T-helper 2 cell (primary cell): ENCODE measurements around the gene MEGF8.

Experiments used
- DNase-seq, 5 experiments: peaks; one replicate each; pipeline versions ENCODE4 v3.0.0 to v3.0.0-alpha.2; 2012 to 2022

MEGF8 gene

DNA sequence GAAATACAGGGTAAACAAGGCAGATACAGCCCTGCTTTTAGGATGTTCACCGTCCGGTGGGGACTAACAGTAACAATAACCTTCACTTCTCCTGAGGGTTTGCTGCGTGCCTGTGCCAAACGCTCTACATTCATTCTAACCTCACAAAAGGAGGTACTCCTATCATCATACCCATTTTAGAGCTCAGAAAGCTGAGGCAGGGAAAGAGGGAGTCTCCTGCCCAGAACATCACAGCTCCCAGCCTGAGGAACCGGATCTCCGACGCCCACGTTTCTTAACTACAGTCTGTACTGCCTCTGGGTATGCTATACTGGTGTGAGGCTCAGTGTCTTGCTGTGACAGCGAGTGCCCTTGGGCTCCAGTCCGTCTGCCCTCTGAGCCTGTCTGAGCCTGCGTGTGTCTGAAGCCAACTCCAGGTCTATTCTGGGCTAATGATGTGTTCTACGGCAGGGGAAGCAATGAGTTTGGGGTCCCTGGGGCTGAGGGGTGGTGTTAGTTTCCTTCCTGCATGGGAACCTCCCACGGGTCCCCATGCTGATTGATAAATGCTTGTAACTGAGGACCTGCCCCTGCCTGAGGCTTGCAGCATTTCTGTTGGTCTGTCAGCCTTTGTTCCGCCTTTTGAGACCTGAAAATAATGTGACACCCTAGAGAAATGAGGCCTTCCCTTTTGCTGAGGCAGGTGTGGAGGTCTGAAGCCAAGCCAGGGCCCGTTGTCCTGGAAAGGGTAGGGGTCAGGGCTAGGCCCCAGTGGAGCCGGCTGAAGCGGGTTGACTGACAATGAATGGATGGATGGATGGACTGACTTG, 96.9 kb downstream of the MEGF8 start:
- DNase-seq: peak in 1 of 5 experiments; percentile 16

DNA sequence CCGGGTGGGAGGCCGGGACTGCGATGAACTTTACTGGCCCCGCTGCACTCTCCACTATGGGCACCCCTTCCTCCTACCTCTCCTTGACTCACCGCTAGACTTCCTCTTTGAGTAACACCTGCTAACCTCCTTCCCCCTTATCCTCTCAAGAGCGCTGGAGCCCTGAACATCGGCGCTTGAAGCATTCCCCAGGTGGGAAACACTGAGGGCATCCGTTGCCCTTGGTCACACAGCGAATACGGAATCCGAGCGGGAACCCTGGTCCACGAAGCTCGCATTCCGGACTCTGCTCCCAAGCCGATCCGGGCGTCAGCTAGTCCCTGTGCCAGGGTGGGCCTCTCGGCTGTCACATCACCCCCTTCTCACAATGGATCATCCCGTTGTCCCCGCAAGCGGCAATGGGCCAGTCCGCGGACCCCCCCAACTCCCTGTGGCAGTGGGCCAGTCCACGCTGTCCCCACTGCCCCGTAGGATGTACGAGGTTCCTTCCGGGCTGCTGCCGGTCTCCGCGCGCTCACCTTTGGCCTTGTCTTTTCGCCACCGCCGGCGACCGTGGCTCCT, 97.5 kb downstream of the MEGF8 start:
- peak in 3 of 5 experiments; percentile 27 to 62 (median 62) for DNase-seq

DNA sequence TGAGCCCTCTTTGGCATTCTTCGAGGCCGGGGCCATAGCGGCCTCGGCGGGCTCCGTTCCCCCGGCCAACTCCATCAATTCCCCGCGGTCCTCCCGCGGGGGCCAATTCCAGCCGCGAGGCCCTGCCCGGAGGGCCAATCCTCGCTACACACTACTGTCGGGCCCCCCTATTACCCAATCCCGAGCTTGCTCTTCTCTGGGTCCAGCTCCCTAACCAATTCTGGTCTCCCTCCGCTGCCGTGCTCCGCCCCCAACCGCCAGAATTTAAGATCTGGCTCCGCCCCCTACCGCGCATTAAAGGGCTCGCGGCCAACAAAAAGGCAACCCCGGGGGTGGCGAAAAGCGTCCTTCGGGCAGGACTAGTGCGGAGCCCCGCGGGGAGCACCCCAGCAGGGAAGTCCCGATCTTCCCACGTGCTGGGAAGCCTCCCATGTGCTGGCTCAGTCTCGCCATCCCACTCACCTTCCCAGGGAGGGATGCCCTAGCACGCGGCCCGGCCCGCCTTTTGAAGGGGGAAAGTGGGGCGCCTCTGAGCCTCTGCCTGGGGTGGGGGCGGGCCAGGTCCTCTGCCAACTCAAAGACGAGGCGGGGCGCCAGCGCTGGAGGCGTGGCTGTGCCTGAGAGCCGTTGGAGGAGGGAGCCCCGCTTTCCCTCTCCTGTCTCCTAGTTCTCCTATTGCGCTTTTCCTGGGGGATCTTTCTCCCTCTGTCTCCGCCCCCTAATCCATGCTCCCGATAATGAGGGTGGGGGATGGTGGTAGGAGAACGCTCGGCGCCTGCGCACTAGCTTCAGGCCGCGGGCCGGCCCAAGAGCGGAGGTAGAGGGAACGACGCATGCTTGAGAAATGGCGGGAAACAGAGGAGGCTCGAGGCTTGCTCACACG, 98.3 kb downstream of the MEGF8 start:
- DNase-seq: peak; percentile 79 to 95 (median 89)

DNA sequence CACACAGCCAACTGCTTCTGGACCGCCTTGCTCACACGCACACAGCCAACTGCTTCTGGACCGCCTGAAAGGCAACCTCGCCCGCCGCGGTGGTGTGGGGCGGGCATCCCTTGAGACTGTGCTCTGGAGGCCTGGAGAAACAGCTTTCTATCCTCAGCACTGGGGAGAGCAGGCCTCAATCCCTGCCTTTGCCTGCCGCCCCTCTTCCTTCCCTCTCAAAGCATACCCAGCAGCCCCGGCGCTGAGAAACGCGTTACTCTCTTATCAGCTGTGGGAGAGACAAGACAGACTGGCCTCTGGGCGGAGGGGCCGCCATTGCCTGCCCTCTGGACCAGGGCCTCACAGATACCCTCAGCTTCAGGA, 98.9 kb downstream of the MEGF8 start:
- DNase-seq: no peak

DNA sequence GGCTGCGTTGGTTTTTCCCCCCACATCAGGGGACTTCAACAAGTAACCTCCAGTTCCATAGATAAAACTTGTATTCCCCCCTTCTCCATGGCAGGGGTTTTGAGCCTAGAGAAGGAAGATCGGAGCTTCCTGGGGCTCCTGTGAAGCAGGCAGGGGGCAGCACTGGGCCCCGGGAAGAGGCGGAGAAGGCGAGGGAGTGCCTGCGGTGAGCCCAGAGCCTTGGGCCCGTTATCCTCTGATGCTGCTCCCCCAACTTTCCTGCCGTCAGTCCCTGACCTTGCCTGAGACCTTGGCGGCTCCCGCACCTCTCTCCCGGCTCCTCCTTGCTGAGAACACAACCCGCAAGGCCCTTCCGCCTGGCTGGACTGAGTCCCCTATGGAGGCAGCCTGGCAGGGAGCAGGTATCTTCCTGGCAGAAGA, 99.3 kb downstream of the MEGF8 start:
- no peak for DNase-seq

DNA sequence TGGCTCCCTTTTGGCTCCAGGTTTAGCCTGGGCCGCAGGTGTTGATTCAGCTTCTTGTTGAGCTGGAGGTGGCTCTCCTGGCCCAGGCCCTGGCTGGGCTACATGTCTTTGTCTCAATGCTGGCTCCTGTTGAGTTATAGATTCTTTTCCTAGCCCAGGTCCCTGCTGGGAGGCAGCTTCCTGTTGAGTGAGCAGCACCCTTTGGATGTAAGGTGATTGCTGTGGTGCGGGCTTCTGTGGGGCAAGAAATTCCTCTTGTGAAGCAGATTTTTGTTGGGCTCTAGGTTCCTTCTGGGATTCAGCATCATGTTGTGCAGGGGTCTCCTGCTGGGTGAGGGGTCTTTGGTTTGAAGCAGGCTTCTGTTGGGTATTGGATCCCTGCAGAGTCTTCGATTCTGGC, 101.2 kb downstream of the MEGF8 start:
- DNase-seq: no peak

DNA sequence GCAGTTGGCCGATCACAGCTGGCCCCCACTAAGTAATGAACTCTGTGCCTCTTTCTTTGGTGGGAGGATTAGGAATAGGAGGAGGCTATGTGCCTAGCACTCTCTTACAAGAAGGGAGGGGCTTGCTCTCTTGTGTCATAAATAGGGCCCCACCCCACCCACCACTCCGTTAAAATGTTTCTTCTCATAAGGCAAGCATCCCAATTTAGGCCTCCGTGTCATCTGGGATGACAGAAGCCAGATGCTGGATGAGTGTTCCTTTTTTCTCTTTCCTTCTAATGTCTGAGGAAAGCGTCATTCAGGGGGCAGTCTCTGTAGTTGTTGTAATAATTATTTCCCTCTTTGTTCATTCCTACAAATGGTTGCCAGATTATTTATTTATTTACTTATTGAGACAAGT, 101.9 kb downstream of the MEGF8 start, which contains the start of gene LIPE:
Gene LIPE, minus strand, starts transcription at position 76 of the 400 bp plus-strand sequence. CDS start 239 bp downstream, outside the sequence.
- DNase-seq: no peak
